ENCODE results near the gene KCNF1.

- TF ChIP-seq EZH2 (IDR thresholded peaks at IDR 0.05; ENCODE audit: insufficient read depth, poor library complexity, severe bottlenecking) = no peak
- TF ChIP-seq EZH2phosphoT487 (IDR thresholded peaks at IDR 0.05; ENCODE audit: insufficient read depth, low read depth) = no peak
Observed at GRCh38 chr2:10956006-10956790, 44.5 kb downstream of the KCNF1 start.

Data from GM23248 (cell line).